Measurements from ENCODE around the gene ARMH2. TPM values are rescaled to one million over a fixed set of nuclear protein-coding genes. Genes with fewer than 3 reads are reported as not detected.
A peak's percentile ranks its signal among the peaks of the same experiment; 100 is the strongest.
"Not testable (repeated sequence)": the region's sequence is repeated elsewhere in the genome, so short reads cannot be mapped to it uniquely, and the experiment has no call there.

ARMH2 gene
- total RNA-seq, 3 donors from 2014 or later (not counting 1 experiment from before 2014, with no cell fraction given) = 0.68 to 3.0 (median 1.2) TPM

GRCh38 chr6:24768361-24768760 is 30.4 kb downstream of the ARMH2 start:
- no peaks in the 10 kb centered on the region for H3K4me1 ChIP-seq (ENCODE audit: control insufficient read depth, insufficient read depth, low read length)
- no peaks in the 10 kb centered on the region for H3K36me3 Mint-ChIP-seq
- H3K4me3 ChIP-seq (ENCODE audit: low read length) = no peak overlapping the region
- DNase-seq (no peak), ATAC-seq (no peak)
- H3K4me3 Mint-ChIP-seq = no peak overlapping the region
- H3K27me3 ChIP-seq (ENCODE audit: control insufficient read depth, insufficient read depth, low read length) = no peaks in the 10 kb centered on the region
- H3K4me1 Mint-ChIP-seq = no peaks in the 10 kb centered on the region
- 87% methylated on average over 4 of the region's 5 CpGs for WGBS (ENCODE audit: insufficient coverage)
- no peaks in the 10 kb centered on the region for H3K36me3 ChIP-seq (ENCODE audit: control insufficient read depth, insufficient read depth, low read length)
- H3K9me3 Mint-ChIP-seq = no peaks in the 10 kb centered on the region
- intact Hi-C loops (cut with micrococcal nuclease) = no loop called here
- H3K27ac Mint-ChIP-seq = no peak overlapping the region
- no peak overlapping the region for H3K27ac ChIP-seq (ENCODE audit: low read length)
- no peaks in the 10 kb centered on the region for H3K9me3 ChIP-seq (ENCODE audit: control insufficient read depth, insufficient read depth, low read length)
- H3K27me3 Mint-ChIP-seq (ENCODE audit: low read depth in 2 of 2) = no peaks in the 10 kb centered on the region
- no peak for TF ChIP-seq CTCF (IDR thresholded peaks at IDR 0.05)

- TF ChIP-seq CTCF (IDR thresholded peaks at IDR 0.05) = peak; percentile 36
Measured at GRCh38 chr6:24766680-24767462, 31.8 kb downstream of the ARMH2 start.

GRCh38 chr6:24765968-24766367 is 32.7 kb downstream of the ARMH2 start:
- H3K9me3 ChIP-seq (ENCODE audit: control insufficient read depth, insufficient read depth, low read length); H3K4me1 Mint-ChIP-seq; H3K27ac Mint-ChIP-seq; H3K36me3 ChIP-seq (ENCODE audit: control insufficient read depth, insufficient read depth, low read length); H3K9me3 Mint-ChIP-seq; H3K27me3 Mint-ChIP-seq (ENCODE audit: low read depth in 2 of 2); H3K4me1 ChIP-seq (ENCODE audit: control insufficient read depth, insufficient read depth, low read length); H3K36me3 Mint-ChIP-seq; DNase-seq; ATAC-seq; H3K4me3 Mint-ChIP-seq; H3K4me3 ChIP-seq (ENCODE audit: low read length); H3K27ac ChIP-seq (ENCODE audit: low read length); H3K27me3 ChIP-seq (ENCODE audit: control insufficient read depth, insufficient read depth, low read length): not testable (repeated sequence)
- 98% methylated on average over 14 of the region's 26 CpGs for WGBS (ENCODE audit: insufficient coverage)
- intact Hi-C loops (cut with micrococcal nuclease) = loop anchor here (1.0 kb wide), 1 partner anchor 185 kb away; no protein-coding TSS in a partner anchor

More at GRCh38 chr6:24766680-24767462, 31.8 kb downstream of the ARMH2 start:
- intact Hi-C loops (cut with micrococcal nuclease) = loop anchor here (1.0 kb wide), 1 partner anchor 186 kb away; no protein-coding TSS in a partner anchor
- H3K4me1 ChIP-seq (ENCODE audit: control insufficient read depth, insufficient read depth, low read length) = no peaks in the 10 kb centered on the region
- Mint-ChIP-seq H3K4me3 (no peak overlapping the region), H3K36me3 (no peaks in the 10 kb centered on the region), H3K27me3 (ENCODE audit: low read depth in 2 of 2) (no peaks in the 10 kb centered on the region), H3K9me3 (no peaks in the 10 kb centered on the region), H3K4me1 (no peaks in the 10 kb centered on the region), H3K27ac (no peak overlapping the region)
- ATAC-seq (peak; percentile 48 to 69 (median 66)), DNase-seq (peak in 1 of 2 donors; percentile 57)
- H3K27ac ChIP-seq (ENCODE audit: low read length) = no peak overlapping the region
- no peak overlapping the region for H3K4me3 ChIP-seq (ENCODE audit: low read length)
- no peaks in the 10 kb centered on the region for H3K9me3 ChIP-seq (ENCODE audit: control insufficient read depth, insufficient read depth, low read length)
- H3K27me3 ChIP-seq (ENCODE audit: control insufficient read depth, insufficient read depth, low read length) = no peaks in the 10 kb centered on the region
- 44% methylated on average over 6 of the region's 9 CpGs for WGBS (ENCODE audit: insufficient coverage)
- no peaks in the 10 kb centered on the region for H3K36me3 ChIP-seq (ENCODE audit: control insufficient read depth, insufficient read depth, low read length)

GRCh38 chr6:24764833-24765828 is 33.6 kb downstream of the ARMH2 start:
- H3K27me3 ChIP-seq (ENCODE audit: control insufficient read depth, insufficient read depth, low read length); H3K9me3 Mint-ChIP-seq; DNase-seq; H3K4me1 Mint-ChIP-seq; H3K27ac Mint-ChIP-seq; H3K4me3 Mint-ChIP-seq; H3K36me3 ChIP-seq (ENCODE audit: control insufficient read depth, insufficient read depth, low read length); H3K27me3 Mint-ChIP-seq (ENCODE audit: low read depth in 2 of 2); H3K4me3 ChIP-seq (ENCODE audit: low read length); H3K36me3 Mint-ChIP-seq; H3K4me1 ChIP-seq (ENCODE audit: control insufficient read depth, insufficient read depth, low read length); intact Hi-C loops (cut with micrococcal nuclease); ATAC-seq; H3K9me3 ChIP-seq (ENCODE audit: control insufficient read depth, insufficient read depth, low read length); H3K27ac ChIP-seq (ENCODE audit: low read length): not testable (repeated sequence)
- WGBS (ENCODE audit: insufficient coverage) = 59% methylated on average over 20 of the region's 20 CpGs
